DOHH2 (cell line): ENCODE data around the gene BOK.

Source experiments
- CTCF ChIP-seq: fragments of 200-600 bp; sonication (generic); IDR thresholded peaks from one replicate; pipeline ENCODE4 v1.5.1; 2014; ENCODE audit warnings: antibody characterized with exemption, mild to moderate bottlenecking, low read depth, low read length; ENCODE audit not compliant: poor library complexity, severe bottlenecking
- EZH2phosphoT487 ChIP-seq: fragments of 200-600 bp; sonication (generic); IDR thresholded peaks from 2 replicates; pipeline ENCODE4 v1.6.1; 2017; ENCODE audit warnings: borderline replicate concordance, mild to moderate bottlenecking, antibody characterized with exemption, low read length, moderate library complexity, mixed read lengths

- TF ChIP-seq CTCF: no peak
- TF ChIP-seq EZH2phosphoT487: no peak
These were observed 3.3 kb downstream of the BOK start for GRCh38 chr2:241561832-241562231.
